Measurements from ENCODE around the gene PCSK5.

PCSK5 gene

GRCh38 chr9:76090909-76091308, 200.4 kb downstream of the PCSK5 start:
- no peaks in the 10 kb centered on the region for H3K9me3 ChIP-seq (ENCODE audit: control insufficient read depth, insufficient read depth, low read length)
- DNase-seq (ENCODE audit: low read depth, low spot score), result no peak
- WGBS (ENCODE audit: insufficient coverage, insufficient read length), result no CpG with 5 or more reads among the region's 10 CpGs
- H3K4me1 ChIP-seq (ENCODE audit: control insufficient read depth, insufficient read depth, low read length), result no peaks in the 10 kb centered on the region
- no peak overlapping the region for H3K27ac ChIP-seq (ENCODE audit: low read length)
- no peaks in the 10 kb centered on the region for H3K27me3 ChIP-seq (ENCODE audit: control insufficient read depth, insufficient read depth, low read length)
- no peak overlapping the region for H3K4me3 ChIP-seq (ENCODE audit: low read length)
- H3K36me3 ChIP-seq (ENCODE audit: control insufficient read depth, insufficient read depth, low read length), result no peaks in the 10 kb centered on the region

GRCh38 chr9:76092572-76092971, 202.1 kb downstream of the PCSK5 start:
- Histone ChIP-seq H3K4me1 (ENCODE audit: control insufficient read depth, insufficient read depth, low read length) (no peaks in the 10 kb centered on the region), H3K4me3 (ENCODE audit: low read length) (no peak overlapping the region), H3K27me3 (ENCODE audit: control insufficient read depth, insufficient read depth, low read length) (no peaks in the 10 kb centered on the region), H3K36me3 (ENCODE audit: control insufficient read depth, insufficient read depth, low read length) (no peaks in the 10 kb centered on the region), H3K9me3 (ENCODE audit: control insufficient read depth, insufficient read depth, low read length) (no peaks in the 10 kb centered on the region), H3K27ac (ENCODE audit: low read length) (no peak overlapping the region)
- no peak for DNase-seq (ENCODE audit: low read depth, low spot score)
- WGBS (ENCODE audit: insufficient coverage, insufficient read length), result no CpG with 5 or more reads among the region's 4 CpGs

- no peaks in the 10 kb centered on the region for H3K4me1 ChIP-seq (ENCODE audit: control insufficient read depth, insufficient read depth, low read length)
- no peaks in the 10 kb centered on the region for H3K27me3 ChIP-seq (ENCODE audit: control insufficient read depth, insufficient read depth, low read length)
- no peaks in the 10 kb centered on the region for H3K36me3 ChIP-seq (ENCODE audit: control insufficient read depth, insufficient read depth, low read length)
- DNase-seq (ENCODE audit: low read depth, low spot score), result no peak
- no peak overlapping the region for H3K27ac ChIP-seq (ENCODE audit: low read length)
- WGBS (ENCODE audit: insufficient coverage, insufficient read length), result no CpG with 5 or more reads among the region's 4 CpGs
- no peaks in the 10 kb centered on the region for H3K9me3 ChIP-seq (ENCODE audit: control insufficient read depth, insufficient read depth, low read length)
- no peak overlapping the region for H3K4me3 ChIP-seq (ENCODE audit: low read length)
Measured at GRCh38 chr9:76095585-76095984, 205.1 kb downstream of the PCSK5 start.

GRCh38 chr9:76099516-76099915, 209.0 kb downstream of the PCSK5 start:
- WGBS (ENCODE audit: insufficient coverage, insufficient read length), result no CpG with 5 or more reads among the region's 8 CpGs
- H3K27ac ChIP-seq (ENCODE audit: low read length), result no peak overlapping the region

GRCh38 chr9:76101075-76101474, 210.6 kb downstream of the PCSK5 start:
- no peaks in the 10 kb centered on the region for H3K27me3 ChIP-seq (ENCODE audit: control insufficient read depth, insufficient read depth, low read length)
- no peaks in the 10 kb centered on the region for H3K9me3 ChIP-seq (ENCODE audit: control insufficient read depth, insufficient read depth, low read length)
- H3K27ac ChIP-seq (ENCODE audit: low read length), result no peak overlapping the region
- WGBS (ENCODE audit: insufficient coverage, insufficient read length), result no CpG with 5 or more reads among the region's 5 CpGs
- no peaks in the 10 kb centered on the region; the same call in 1 of the 2 replicates for H3K4me1 ChIP-seq (ENCODE audit: control insufficient read depth, insufficient read depth, low read length)
- no peaks in the 10 kb centered on the region for H3K36me3 ChIP-seq (ENCODE audit: control insufficient read depth, insufficient read depth, low read length)
- no peak for DNase-seq (ENCODE audit: low read depth, low spot score)
- no peak overlapping the region for H3K4me3 ChIP-seq (ENCODE audit: low read length)

More at GRCh38 chr9:76099516-76099915, 209.0 kb downstream of the PCSK5 start:
- H3K27me3 ChIP-seq (ENCODE audit: control insufficient read depth, insufficient read depth, low read length), result no peaks in the 10 kb centered on the region
- H3K36me3 ChIP-seq (ENCODE audit: control insufficient read depth, insufficient read depth, low read length), result no peaks in the 10 kb centered on the region
- DNase-seq (ENCODE audit: low read depth, low spot score), result no peak
- no peak overlapping the region for H3K4me3 ChIP-seq (ENCODE audit: low read length)
- H3K4me1 ChIP-seq (ENCODE audit: control insufficient read depth, insufficient read depth, low read length), result no peaks in the 10 kb centered on the region; the same call in 1 of the 2 replicates
- no peaks in the 10 kb centered on the region for H3K9me3 ChIP-seq (ENCODE audit: control insufficient read depth, insufficient read depth, low read length)

- Histone ChIP-seq H3K9me3 (ENCODE audit: control insufficient read depth, insufficient read depth, low read length) (no peaks in the 10 kb centered on the region), H3K36me3 (ENCODE audit: control insufficient read depth, insufficient read depth, low read length) (no peaks in the 10 kb centered on the region), H3K4me1 (ENCODE audit: control insufficient read depth, insufficient read depth, low read length) (no peaks in the 10 kb centered on the region; the same call in 1 of the 2 replicates), H3K4me3 (ENCODE audit: low read length) (no peak overlapping the region), H3K27me3 (ENCODE audit: control insufficient read depth, insufficient read depth, low read length) (no peaks in the 10 kb centered on the region), H3K27ac (ENCODE audit: low read length) (no peak overlapping the region)
- no peak for DNase-seq (ENCODE audit: low read depth, low spot score)
- WGBS (ENCODE audit: insufficient coverage, insufficient read length), result no CpG with 5 or more reads among the region's 1 CpG
Measured at GRCh38 chr9:76101491-76101890, 211.0 kb downstream of the PCSK5 start.

GRCh38 chr9:76101947-76102346, 211.5 kb downstream of the PCSK5 start:
- Histone ChIP-seq H3K27me3 (ENCODE audit: control insufficient read depth, insufficient read depth, low read length) (no peaks in the 10 kb centered on the region), H3K4me3 (ENCODE audit: low read length) (no peak overlapping the region), H3K4me1 (ENCODE audit: control insufficient read depth, insufficient read depth, low read length) (no peaks in the 10 kb centered on the region; the same call in 1 of the 2 replicates), H3K9me3 (ENCODE audit: control insufficient read depth, insufficient read depth, low read length) (no peaks in the 10 kb centered on the region), H3K27ac (ENCODE audit: low read length) (no peak overlapping the region), H3K36me3 (ENCODE audit: control insufficient read depth, insufficient read depth, low read length) (no peaks in the 10 kb centered on the region)
- WGBS (ENCODE audit: insufficient coverage, insufficient read length), result no CpG with 5 or more reads among the region's 4 CpGs
- no peak for DNase-seq (ENCODE audit: low read depth, low spot score)

- Histone ChIP-seq H3K4me3 (ENCODE audit: low read length) (no peak overlapping the region), H3K27me3 (ENCODE audit: control insufficient read depth, insufficient read depth, low read length) (no peaks in the 10 kb centered on the region), H3K27ac (ENCODE audit: low read length) (no peak overlapping the region), H3K9me3 (ENCODE audit: control insufficient read depth, insufficient read depth, low read length) (no peaks in the 10 kb centered on the region), H3K4me1 (ENCODE audit: control insufficient read depth, insufficient read depth, low read length) (no peaks in the 10 kb centered on the region; the same call in 1 of the 2 replicates), H3K36me3 (ENCODE audit: control insufficient read depth, insufficient read depth, low read length) (no peaks in the 10 kb centered on the region)
- DNase-seq (ENCODE audit: low read depth, low spot score), result no peak
- WGBS (ENCODE audit: insufficient coverage, insufficient read length), result no CpG with 5 or more reads among the region's 6 CpGs
Measured at GRCh38 chr9:76103531-76104315, 213.2 kb downstream of the PCSK5 start.

GRCh38 chr9:76107482-76107881, 217.0 kb downstream of the PCSK5 start:
- DNase-seq (ENCODE audit: low read depth, low spot score), result no peak
- no peaks in the 10 kb centered on the region for H3K9me3 ChIP-seq (ENCODE audit: control insufficient read depth, insufficient read depth, low read length)
- H3K27me3 ChIP-seq (ENCODE audit: control insufficient read depth, insufficient read depth, low read length), result no peaks in the 10 kb centered on the region
- no peak overlapping the region for H3K27ac ChIP-seq (ENCODE audit: low read length)
- no CpG with 5 or more reads among the region's 4 CpGs for WGBS (ENCODE audit: insufficient coverage, insufficient read length)
- H3K36me3 ChIP-seq (ENCODE audit: control insufficient read depth, insufficient read depth, low read length), result no peaks in the 10 kb centered on the region
- H3K4me3 ChIP-seq (ENCODE audit: low read length), result no peak overlapping the region
- no peaks in the 10 kb centered on the region for H3K4me1 ChIP-seq (ENCODE audit: control insufficient read depth, insufficient read depth, low read length)

- WGBS (ENCODE audit: insufficient coverage, insufficient read length), result no CpG with 5 or more reads among the region's 2 CpGs
- no peak for DNase-seq (ENCODE audit: low read depth, low spot score)
- Histone ChIP-seq H3K27ac (ENCODE audit: low read length) (no peak overlapping the region), H3K4me1 (ENCODE audit: control insufficient read depth, insufficient read depth, low read length) (no peaks in the 10 kb centered on the region), H3K4me3 (ENCODE audit: low read length) (no peak overlapping the region), H3K27me3 (ENCODE audit: control insufficient read depth, insufficient read depth, low read length) (no peaks in the 10 kb centered on the region), H3K36me3 (ENCODE audit: control insufficient read depth, insufficient read depth, low read length) (no peaks in the 10 kb centered on the region), H3K9me3 (ENCODE audit: control insufficient read depth, insufficient read depth, low read length) (no peaks in the 10 kb centered on the region)
Measured at GRCh38 chr9:76109953-76110352, 219.5 kb downstream of the PCSK5 start.

- Histone ChIP-seq H3K27ac (ENCODE audit: low read length) (no peak overlapping the region), H3K36me3 (ENCODE audit: control insufficient read depth, insufficient read depth, low read length) (no peaks in the 10 kb centered on the region), H3K4me1 (ENCODE audit: control insufficient read depth, insufficient read depth, low read length) (no peaks in the 10 kb centered on the region), H3K4me3 (ENCODE audit: low read length) (no peak overlapping the region), H3K9me3 (ENCODE audit: control insufficient read depth, insufficient read depth, low read length) (no peaks in the 10 kb centered on the region), H3K27me3 (ENCODE audit: control insufficient read depth, insufficient read depth, low read length) (no peaks in the 10 kb centered on the region)
- WGBS (ENCODE audit: insufficient coverage, insufficient read length), result no CpG with 5 or more reads among the region's 2 CpGs
- DNase-seq (ENCODE audit: low read depth, low spot score), result no peak
Measured at GRCh38 chr9:76112151-76112550, 221.7 kb downstream of the PCSK5 start.

Data from iPS DF 6.9 (cell line).